PC-9 (cell line): ENCODE data around the gene XRCC4. TPM values are rescaled to one million over a fixed set of nuclear protein-coding genes. Genes with fewer than 3 reads are reported as not detected.

Experiments
- BruUV-seq: library from RNA; stranded (reverse); fragments of 400-500 nt; replicated peaks from 2 replicates; lab custom pipeline; 2021; lab: Mats Ljungman, UMichigan
- CTCF ChIA-PET: fragments of 300-600 bp; sonication (Branson Sonifier 250); formaldehyde crosslinking; loops from one replicate; lab custom pipeline; 2022; ENCODE audit warnings: antibody characterized with exemption; lab: Charles Lee
- POLR2A ChIA-PET: fragments of 300-600 bp; sonication (Branson Sonifier 250); formaldehyde crosslinking; loops from one replicate; lab custom pipeline; 2022; ENCODE audit warnings: antibody characterized with exemption; ENCODE audit not compliant: unreplicated experiment; lab: Charles Lee
- DNase-seq, 2 experiments: peaks; one replicate each; pipeline versions ENCODE4 v3.0.0 to v3.0.0-alpha.2; 2015 to 2022; ENCODE audit warnings: mixed read lengths in 1 of 2
- H2AFZ ChIP-seq: fragments of 200-600 bp; sonication (generic); 2 replicates; pipeline ENCODE4 v1.8.1; 2017; ENCODE audit warnings: antibody characterized with exemption
- H3F3A ChIP-seq: fragments of 200-600 bp; sonication (generic); 2 replicates; pipeline ENCODE4 v1.8.1; 2017; ENCODE audit warnings: antibody characterized with exemption, mild to moderate bottlenecking, low read depth; ENCODE audit not compliant: insufficient read depth
- H3K27ac ChIP-seq: fragments of 200-600 bp; sonication (generic); 2 replicates; pipeline ENCODE4 v1.6.1; 2016; ENCODE audit warnings: mixed run types
- H3K27me3 ChIP-seq: fragments of 200-600 bp; sonication (generic); 2 replicates; pipeline ENCODE4 v1.6.1; 2016; ENCODE audit warnings: low read depth, mixed run types; ENCODE audit not compliant: insufficient read depth
- H3K36me3 ChIP-seq: fragments of 200-600 bp; sonication (generic); 2 replicates; pipeline ENCODE4 v1.6.1; 2016; ENCODE audit warnings: low read depth, mixed run types
- H3K4me1 ChIP-seq: fragments of 200-600 bp; sonication (generic); replicated peaks from 2 replicates; pipeline ENCODE4 v1.6.1; 2016; ENCODE audit warnings: mixed run types; ENCODE audit not compliant: insufficient read depth
- H3K4me2 ChIP-seq: fragments of 200-600 bp; sonication (generic); 2 replicates; pipeline ENCODE4 v1.6.1; 2017; ENCODE audit warnings: mixed run types
- H3K4me3 ChIP-seq: fragments of 200-600 bp; sonication (generic); 2 replicates; pipeline ENCODE4 v1.6.1; 2016; ENCODE audit warnings: mixed run types
- H3K79me2 ChIP-seq: fragments of 200-600 bp; sonication (generic); 2 replicates; pipeline ENCODE4 v1.6.1; 2017; ENCODE audit warnings: low read depth, mixed run types
- H3K9me2 ChIP-seq: fragments of 200-600 bp; sonication (generic); 2 replicates; pipeline ENCODE4 v1.8.1; 2017; ENCODE audit warnings: mild to moderate bottlenecking; ENCODE audit not compliant: insufficient read depth
- H3K9me3 ChIP-seq: fragments of 200-600 bp; sonication (generic); 2 replicates; pipeline ENCODE4 v1.8.1; 2016; ENCODE audit warnings: low read depth; ENCODE audit not compliant: insufficient read depth
- H4K20me1 ChIP-seq: fragments of 200-600 bp; sonication (generic); 2 replicates; pipeline ENCODE4 v1.8.1; 2017; ENCODE audit not compliant: insufficient read depth
- CTCF ChIP-seq: fragments of 200-600 bp; sonication (generic); conservative IDR thresholded peaks from 2 replicates; pipeline ENCODE4 v1.6.1; 2017; ENCODE audit warnings: mixed run types, antibody characterized with exemption, mild to moderate bottlenecking, moderate library complexity
- EZH2 ChIP-seq: fragments of 200-600 bp; sonication (generic); IDR thresholded peaks from 2 replicates; pipeline ENCODE4 v1.8.0; 2017; ENCODE audit warnings: antibody characterized with exemption, low read depth
- intact Hi-C: fragments of 100-400 bp; cut with micrococcal nuclease; formaldehyde crosslinking; loops from one replicate; pipeline ENCODE4 v1.10.0; 2022; ENCODE audit not compliant: unreplicated experiment
- total RNA-seq: library from RNA; stranded (reverse); gene quantifications from 2 replicates; pipeline ENCODE4 v1.2.3, GENCODE V29; 2021

XRCC4 gene
- total RNA-seq, 1 experiment from 2014 or later: 12.2 TPM

GRCh38 chr5:83340511-83340918, 263.2 kb downstream of the XRCC4 start:
- POLR2A ChIA-PET: no interaction called here

GRCh38 chr5:83341815-83342334, 264.5 kb downstream of the XRCC4 start:
- intact Hi-C loops: no loop called here

More at GRCh38 chr5:83340511-83340918, 263.2 kb downstream of the XRCC4 start:
- DNase-seq: no peak
- intact Hi-C loops: no loop called here
- Histone ChIP-seq H3K4me2 (no peak overlapping the region), H3K4me3 (no peak overlapping the region), H3K4me1 (no peaks in the 10 kb centered on the region), H3K36me3 (no peaks in the 10 kb centered on the region), H3K27ac (no peak overlapping the region), H2AFZ (no peak overlapping the region), H3K9me3 (no peaks in the 10 kb centered on the region), H3K27me3 (no peaks in the 10 kb centered on the region), H4K20me1 (no peaks in the 10 kb centered on the region), H3F3A (no peaks in the 10 kb centered on the region), H3K9me2 (no peaks in the 10 kb centered on the region), H3K79me2 (no peaks in the 10 kb centered on the region)
- no TSS peak for BruUV-seq
- CTCF ChIA-PET: no interaction called here
- no peak for TF ChIP-seq CTCF
- TF ChIP-seq EZH2: no peak

GRCh38 chr5:83342465-83342864, 265.1 kb downstream of the XRCC4 start:
- H3F3A ChIP-seq: no peaks in the 10 kb centered on the region
- ChIA-PET POLR2A (interaction anchor here (1.0 kb wide), 1 partner anchor 111 kb away, joined by 7 read pairs; no protein-coding TSS in a partner anchor), CTCF (no interaction called here)
- no peaks in the 10 kb centered on the region for H4K20me1 ChIP-seq
- no peaks in the 10 kb centered on the region for H3K36me3 ChIP-seq
- no TSS peak for BruUV-seq
- no peaks in the 10 kb centered on the region for H3K9me2 ChIP-seq
- H3K4me3 ChIP-seq: no peak overlapping the region
- intact Hi-C loops: no loop called here
- no peaks in the 10 kb centered on the region for H3K27me3 ChIP-seq
- no peak for DNase-seq
- TF ChIP-seq EZH2 (no peak), CTCF (no peak)
- H3K79me2 ChIP-seq: no peaks in the 10 kb centered on the region
- H3K9me3 ChIP-seq: no peaks in the 10 kb centered on the region
- no peak overlapping the region for H2AFZ ChIP-seq
- no peak overlapping the region for H3K27ac ChIP-seq
- H3K4me2 ChIP-seq: no peak overlapping the region
- H3K4me1 ChIP-seq: no peaks in the 10 kb centered on the region

More at GRCh38 chr5:83341815-83342334, 264.5 kb downstream of the XRCC4 start:
- no TSS peak for BruUV-seq
- H3K9me2 ChIP-seq: no peaks in the 10 kb centered on the region
- no peaks in the 10 kb centered on the region for H3K9me3 ChIP-seq
- POLR2A ChIA-PET: interaction anchor here (1.0 kb wide), 1 partner anchor 111 kb away, joined by 7 read pairs; no protein-coding TSS in a partner anchor
- no peak overlapping the region for H3K27ac ChIP-seq
- no peak overlapping the region for H3K4me2 ChIP-seq
- no peaks in the 10 kb centered on the region for H3K27me3 ChIP-seq
- CTCF ChIA-PET: no interaction called here
- no peak for DNase-seq
- no peak overlapping the region for H2AFZ ChIP-seq
- no peaks in the 10 kb centered on the region for H4K20me1 ChIP-seq
- H3K4me1 ChIP-seq: no peaks in the 10 kb centered on the region
- no peaks in the 10 kb centered on the region for H3K79me2 ChIP-seq
- no peak for TF ChIP-seq EZH2
- TF ChIP-seq CTCF: no peak
- no peak overlapping the region for H3K4me3 ChIP-seq
- H3F3A ChIP-seq: no peaks in the 10 kb centered on the region
- no peaks in the 10 kb centered on the region for H3K36me3 ChIP-seq
